Cerebellar cortex (tissue), 1 donor: ENCODE measurements around the gene HSPA12B.
A peak's percentile ranks its signal among the peaks of the same experiment; 100 is the strongest.

Experiments used
- DNase-seq: peaks from one replicate; pipeline ENCODE4 v3.0.0-alpha.2; 2015; ENCODE audit warnings: low spot score

The HSPA12B gene

DNA sequence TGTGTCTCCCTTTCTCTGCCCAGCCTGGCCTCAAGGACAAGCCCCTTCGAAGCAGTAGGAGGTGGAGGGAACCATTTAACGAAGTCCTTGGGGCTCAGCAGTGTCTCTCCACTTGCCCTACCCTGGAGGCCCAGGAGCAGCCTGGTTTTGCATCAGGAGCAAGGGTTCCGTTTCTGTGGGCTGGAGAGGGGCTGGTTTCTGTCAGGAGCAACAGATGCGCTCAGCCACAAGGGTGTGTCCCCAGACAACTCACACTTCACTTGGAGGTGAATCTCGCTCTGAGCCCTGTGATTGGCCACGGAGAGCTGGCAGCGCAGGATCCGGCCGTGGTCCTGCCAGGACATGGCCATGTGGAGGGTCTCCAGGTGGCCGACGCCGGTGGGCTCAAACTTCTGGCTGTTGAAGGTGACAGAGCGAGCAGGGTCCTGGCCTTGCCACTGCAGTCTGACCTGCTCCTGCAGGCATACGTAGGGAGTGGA is 27.0 kb upstream of the HSPA12B start:
- no peak for DNase-seq

GRCh38 chr20:3705970-3706739 is 26.3 kb upstream of the HSPA12B start:
- no peak for DNase-seq

DNA sequence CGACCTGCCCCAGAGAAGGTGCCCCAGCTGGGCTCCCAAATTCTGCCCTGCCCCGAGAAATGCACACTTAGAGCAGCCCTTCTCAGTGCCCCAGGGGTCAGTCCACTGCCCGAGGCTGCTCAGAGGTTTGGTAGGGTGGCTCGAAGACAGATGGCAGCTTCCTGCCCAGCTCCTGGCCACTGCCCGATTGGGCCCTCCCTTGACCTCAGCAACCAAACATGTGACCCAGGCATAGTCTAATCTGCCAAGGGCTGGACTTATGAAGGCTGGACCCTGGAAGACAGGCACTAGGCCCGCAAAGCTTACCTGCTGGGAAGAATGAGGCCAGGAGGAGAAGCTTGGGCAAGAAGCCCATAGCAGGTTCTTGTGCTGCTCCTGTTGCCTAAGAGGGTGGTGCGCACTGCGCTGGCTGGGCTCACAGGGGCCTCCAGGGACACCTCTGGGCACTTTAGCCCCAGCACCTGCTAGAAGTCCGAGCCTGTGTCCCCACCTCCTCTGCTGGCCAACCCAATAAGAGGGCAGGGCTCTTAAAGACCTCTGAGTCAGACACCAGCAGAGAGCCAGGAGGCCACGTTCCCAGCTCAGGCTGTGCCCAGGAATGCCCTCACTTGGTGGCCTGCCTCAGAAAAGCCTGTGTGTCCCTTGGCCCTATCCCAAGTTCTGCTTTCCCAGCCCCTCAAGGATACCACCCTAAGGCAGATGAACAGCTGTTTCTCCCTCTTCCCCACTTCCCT is 25.5 kb upstream of the HSPA12B start:
- no peak for DNase-seq

GRCh38 chr20:3707508-3707899 is 25.0 kb upstream of the HSPA12B start:
- DNase-seq: no peak

- no peak for DNase-seq
Measured at GRCh38 chr20:3710011-3710466, 22.4 kb upstream of the HSPA12B start.

DNA sequence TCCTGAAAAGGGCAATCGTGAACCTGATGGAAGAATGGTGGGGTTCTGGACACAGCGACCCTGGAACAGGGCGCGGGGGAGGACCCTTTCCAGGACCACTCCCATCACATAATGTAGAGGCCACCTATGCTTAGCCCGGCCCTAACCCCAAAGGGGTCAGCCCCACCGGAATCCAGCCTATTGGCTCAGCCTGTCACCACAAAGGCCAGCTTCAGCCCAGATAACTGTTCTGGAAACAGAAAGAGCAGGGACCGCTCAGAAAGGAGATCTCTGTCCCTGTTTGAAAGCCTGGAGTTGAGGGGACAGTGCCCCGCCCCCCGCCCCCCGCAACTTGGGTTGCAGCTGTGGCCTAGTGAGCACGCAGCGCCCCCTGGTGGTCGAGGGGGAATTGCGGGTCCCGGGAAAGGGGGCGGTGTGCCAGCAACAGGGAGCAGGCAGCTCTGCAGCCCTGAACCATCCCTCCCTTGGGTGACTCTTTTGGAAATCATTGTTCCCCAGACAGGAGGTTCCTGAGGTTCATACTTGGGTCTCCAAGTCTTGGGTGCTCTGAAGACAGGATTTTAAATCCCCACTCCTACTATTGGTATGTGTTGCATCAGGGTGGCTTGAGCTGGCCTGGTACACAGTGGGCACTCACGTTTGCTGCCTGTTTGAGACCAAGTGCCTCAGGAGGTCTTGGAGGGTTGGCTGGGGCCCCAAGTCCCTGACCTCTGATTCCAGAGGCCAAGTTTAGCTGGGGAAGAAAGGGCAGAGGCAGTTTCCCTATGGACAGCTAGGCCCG is 21.6 kb upstream of the HSPA12B start:
- DNase-seq: peak; percentile 24

DNA sequence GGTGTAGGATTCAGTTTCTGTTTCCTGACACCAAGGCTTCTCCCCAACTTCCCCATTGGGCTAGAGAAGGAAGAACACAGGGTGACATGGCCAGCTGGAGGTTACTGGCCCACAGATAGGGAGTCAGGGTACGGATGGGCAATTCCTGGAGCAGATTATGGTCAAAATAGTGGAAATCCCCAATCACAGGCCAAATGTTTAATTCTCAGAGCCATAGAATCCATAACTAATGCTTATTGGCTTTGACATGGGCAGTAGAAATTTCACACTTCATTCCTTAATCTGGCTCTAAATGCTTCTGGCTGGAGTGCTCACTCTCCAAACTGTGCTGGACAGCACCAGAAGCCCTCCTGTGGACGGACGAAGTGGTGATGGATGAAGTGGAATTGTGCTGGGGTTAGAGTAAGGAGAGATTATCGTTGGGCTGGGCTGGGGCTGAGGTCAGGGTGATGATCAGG is 21.0 kb upstream of the HSPA12B start:
- no peak for DNase-seq

- DNase-seq: no peak
Measured at GRCh38 chr20:3712279-3712873, 20.1 kb upstream of the HSPA12B start, which contains the start of gene SIGLEC1. TSS of gene SIGLEC1 (minus strand) at chr20:3712600. CDS start at chr20:3707128, 5,472 bp downstream.

- DNase-seq: no peak
Measured at GRCh38 chr20:3714092-3714491, 18.4 kb upstream of the HSPA12B start.

- peak; percentile 53 for DNase-seq
Measured at GRCh38 chr20:3716195-3716834, 16.2 kb upstream of the HSPA12B start.

GRCh38 chr20:3719046-3719445 is 13.4 kb upstream of the HSPA12B start:
- DNase-seq: no peak

- DNase-seq: no peak
Measured at GRCh38 chr20:3720068-3720467, 12.4 kb upstream of the HSPA12B start.

GRCh38 chr20:3720626-3721025 is 11.9 kb upstream of the HSPA12B start:
- no peak for DNase-seq

GRCh38 chr20:3721912-3722311 is 10.6 kb upstream of the HSPA12B start:
- DNase-seq: no peak

- DNase-seq: no peak
Measured at GRCh38 chr20:3723284-3723683, 9.2 kb upstream of the HSPA12B start.

DNA sequence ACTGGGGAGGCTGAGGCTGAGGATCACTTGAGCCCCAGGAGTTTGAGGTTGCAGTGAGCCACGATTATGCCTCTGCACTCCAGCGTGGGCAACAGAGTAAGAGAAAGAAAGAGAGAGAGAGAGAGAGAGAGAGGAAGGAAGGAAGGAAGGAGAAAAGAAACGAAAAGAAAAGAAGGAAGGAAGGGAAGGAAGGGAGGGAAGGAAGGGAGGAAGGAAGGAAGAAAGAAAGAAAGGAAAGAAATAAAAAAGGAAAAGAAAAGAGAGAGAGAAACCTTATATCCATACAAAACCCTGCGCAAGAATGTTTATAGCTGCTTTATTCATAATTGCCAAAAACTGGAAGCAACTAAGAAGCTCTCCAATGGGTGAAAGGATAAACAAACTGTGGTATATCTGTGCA is 8.1 kb upstream of the HSPA12B start:
- DNase-seq: no peak

DNA sequence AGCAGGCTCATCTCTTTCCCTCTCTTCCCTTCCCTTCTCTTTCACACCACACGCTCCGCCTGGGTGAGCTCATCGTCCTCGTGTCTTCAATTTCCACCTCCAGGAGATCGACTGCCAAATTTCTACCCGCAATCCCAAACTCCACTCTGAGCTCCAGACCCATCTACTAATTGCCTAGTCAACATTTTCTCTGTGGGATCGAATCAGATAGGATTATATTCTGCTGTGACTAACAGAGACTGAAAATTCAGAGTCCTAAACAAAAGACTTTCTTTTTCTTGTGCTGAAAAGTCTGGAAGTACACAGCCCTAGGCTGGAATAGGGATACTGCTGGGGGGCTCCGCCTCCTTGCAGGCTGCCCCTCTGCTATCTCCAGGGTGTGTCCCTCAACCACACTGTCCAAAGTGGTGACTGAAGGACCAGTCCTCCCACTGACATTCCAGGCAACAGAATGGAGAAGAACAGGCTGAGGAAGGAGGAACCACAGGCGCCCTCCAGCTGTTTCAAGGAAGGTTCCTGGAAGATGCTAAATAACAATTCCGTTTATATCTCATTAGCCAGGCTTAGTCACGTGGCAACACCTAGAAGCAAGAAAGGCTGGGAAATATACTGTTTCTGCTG is 5.0 kb upstream of the HSPA12B start:
- DNase-seq: no peak

GRCh38 chr20:3728354-3728753 is 4.1 kb upstream of the HSPA12B start:
- DNase-seq: no peak

DNA sequence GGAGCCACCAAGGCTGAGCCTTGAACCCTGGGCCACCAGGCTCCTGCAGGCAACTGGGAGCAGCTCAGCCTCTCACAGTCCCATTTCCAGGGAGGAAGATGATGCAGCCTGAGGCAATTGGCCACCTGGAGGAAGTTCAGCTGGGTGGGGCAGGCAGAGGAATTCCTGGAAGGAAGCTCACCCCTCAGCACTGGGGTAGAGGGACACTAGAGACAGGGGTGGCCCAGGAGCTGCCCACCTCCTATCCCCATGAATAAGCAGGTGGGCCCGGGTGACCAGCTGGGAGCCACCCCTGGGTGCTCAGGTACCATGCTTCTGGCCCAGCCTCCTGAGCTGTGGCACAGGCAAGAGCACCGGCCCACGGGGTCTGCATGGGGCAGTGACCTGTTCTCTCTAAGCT is 3.6 kb upstream of the HSPA12B start:
- no peak for DNase-seq

DNA sequence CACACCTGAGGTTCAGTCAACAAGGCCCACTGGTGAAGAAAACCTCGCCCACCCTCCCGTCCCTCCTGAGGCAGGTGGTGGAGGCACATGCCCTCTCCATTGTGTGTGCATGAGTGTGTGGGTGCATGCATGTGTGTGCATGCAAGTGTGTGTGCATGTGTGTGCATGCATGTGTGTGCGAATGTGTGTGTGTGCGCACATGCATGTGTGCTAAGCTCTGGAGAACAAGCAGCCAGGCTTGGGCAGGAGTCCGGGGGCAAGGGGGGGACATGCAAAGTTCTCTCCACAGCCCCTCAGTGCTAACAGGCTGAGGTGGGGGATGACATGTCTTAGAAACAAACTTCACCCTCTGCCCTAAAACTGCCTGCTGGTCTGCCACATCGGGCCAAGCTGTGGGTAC is 3.1 kb upstream of the HSPA12B start:
- no peak for DNase-seq
